GM12878 (cell line): ENCODE data around the gene CNN3. TPM values are rescaled to one million over a fixed set of nuclear protein-coding genes. Genes with fewer than 3 reads are reported as not detected.

ENCODE experiments used
- BACH1 ChIP-seq: fragments of 450-650 bp; IDR thresholded peaks from 2 replicates; pipeline ENCODE4 v1.6.1; 2017; ENCODE audit warnings: mild to moderate bottlenecking, borderline replicate concordance
- JUNB ChIP-seq: IDR thresholded peaks from 2 replicates; pipeline ENCODE4 v1.6.1; 2016; ENCODE audit warnings: antibody characterized with exemption, mild to moderate bottlenecking
- MTA3 ChIP-seq: IDR thresholded peaks from 2 replicates; pipeline ENCODE4 v1.6.1; 2012; ENCODE audit warnings: low read length, inconsistent platforms, borderline replicate concordance
- RELB ChIP-seq: fragments of 450-650 bp; IDR thresholded peaks from 2 replicates; pipeline ENCODE4 v1.6.1; 2017; ENCODE audit warnings: low read depth, mild to moderate bottlenecking, moderate library complexity
- ZNF687 ChIP-seq: fragments of 450-650 bp; IDR thresholded peaks from 2 replicates; pipeline ENCODE4 v1.6.1; 2017; ENCODE audit warnings: mild to moderate bottlenecking, moderate library complexity
- ZZZ3 ChIP-seq: IDR thresholded peaks from 2 replicates; pipeline ENCODE4 v1.6.1; 2011; ENCODE audit warnings: low read depth; ENCODE audit not compliant: control insufficient read depth, insufficient read length
- polyA plus RNA-seq, 11 experiments: library from polyadenylated mRNA; depleted of rRNA in 4 of 11; unstranded in 6 of 11; stranded (reverse) in 5 of 11; fragments of >200 nt; fragmentation: Nextera tagmentation in 4 of 11; fragmentation: Illumina TruSeq in 1 of 11; extraction: Ambion mirVana in 4 of 11; extraction: Trizol in 1 of 11; gene quantifications; 1 replicate in 1 of 11; 2 replicates in 10 of 11; pipeline versions ENCODE4 v1.2.1 to v1.2.3, GENCODE V29; 2011 to 2016; ENCODE audit warnings: inconsistent platforms in 2 of 11, missing spikeins in 2 of 11, low read depth in 1 of 11
- total RNA-seq, 4 experiments: library from RNA; depleted of rRNA in 3 of 4; stranded (reverse); fragments of >200 nt in 3 of 4; fragmentation: Illumina TruSeq in 1 of 4; extraction: Trizol in 1 of 4; gene quantifications; 2 replicates each; pipeline versions ENCODE4 v1.2.1 to v1.2.3, GENCODE V29; 2013 to 2021

The CNN3 gene
- total and polyA plus RNA-seq, 10 of the 15 experiments (the other 5 are each of a cell fraction or from before 2014, with no cell fraction given) = 0.20 to 48.4 (median 34.3) TPM

- TF ChIP-seq ZNF687 = no peak
- no peak for TF ChIP-seq JUNB
- TF ChIP-seq RELB = no peak
- no peak for TF ChIP-seq ZZZ3
- TF ChIP-seq BACH1 = no peak
- TF ChIP-seq MTA3 = no peak
Measured at GRCh38 chr1:94949681-94950661, 23.1 kb upstream of the CNN3 start (continued).
